ENCODE data around the gene VOPP1. TPM values are rescaled to one million over a fixed set of nuclear protein-coding genes. Genes with fewer than 3 reads are reported as not detected.

The VOPP1 gene
- total and polyA plus RNA-seq, 10 of the 15 experiments (the other 5 are each of a cell fraction or from before 2014, with no cell fraction given), result 32.8 to 206 (median 129) TPM

DNA sequence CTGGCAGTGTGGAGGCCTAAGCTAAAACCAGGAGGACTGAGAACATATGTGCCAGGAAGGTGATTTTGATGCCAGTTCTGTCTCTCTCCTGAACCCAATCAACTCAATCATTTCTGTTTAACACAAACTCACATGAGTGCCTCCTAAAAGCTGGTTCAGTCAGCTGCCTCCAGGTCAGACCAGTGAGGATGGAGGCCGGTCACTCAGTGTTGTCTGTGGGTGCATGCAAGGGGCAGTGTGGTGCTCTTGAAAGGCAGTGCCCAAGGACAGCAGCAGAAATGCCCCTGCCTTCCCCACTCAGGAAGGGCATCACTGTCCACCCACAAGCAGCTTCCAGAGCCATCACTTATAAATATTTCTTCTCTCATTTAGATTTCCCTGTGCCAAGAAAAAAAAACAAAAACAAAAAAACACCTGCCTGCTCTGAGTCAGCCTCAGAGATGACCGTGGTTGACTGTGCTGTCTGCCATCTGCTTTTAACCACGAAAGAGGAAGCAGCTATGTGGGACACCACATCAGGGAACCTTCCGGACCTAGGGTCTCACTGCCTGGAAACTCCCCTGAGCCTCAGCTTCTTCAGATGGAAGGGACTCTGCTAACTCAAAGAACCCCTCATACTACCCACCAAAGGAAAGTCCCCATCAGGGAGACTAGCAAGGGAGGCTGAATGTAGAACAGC lies 39.1 kb downstream of the VOPP1 start (continued):
- TF ChIP-seq, protein P1, sequence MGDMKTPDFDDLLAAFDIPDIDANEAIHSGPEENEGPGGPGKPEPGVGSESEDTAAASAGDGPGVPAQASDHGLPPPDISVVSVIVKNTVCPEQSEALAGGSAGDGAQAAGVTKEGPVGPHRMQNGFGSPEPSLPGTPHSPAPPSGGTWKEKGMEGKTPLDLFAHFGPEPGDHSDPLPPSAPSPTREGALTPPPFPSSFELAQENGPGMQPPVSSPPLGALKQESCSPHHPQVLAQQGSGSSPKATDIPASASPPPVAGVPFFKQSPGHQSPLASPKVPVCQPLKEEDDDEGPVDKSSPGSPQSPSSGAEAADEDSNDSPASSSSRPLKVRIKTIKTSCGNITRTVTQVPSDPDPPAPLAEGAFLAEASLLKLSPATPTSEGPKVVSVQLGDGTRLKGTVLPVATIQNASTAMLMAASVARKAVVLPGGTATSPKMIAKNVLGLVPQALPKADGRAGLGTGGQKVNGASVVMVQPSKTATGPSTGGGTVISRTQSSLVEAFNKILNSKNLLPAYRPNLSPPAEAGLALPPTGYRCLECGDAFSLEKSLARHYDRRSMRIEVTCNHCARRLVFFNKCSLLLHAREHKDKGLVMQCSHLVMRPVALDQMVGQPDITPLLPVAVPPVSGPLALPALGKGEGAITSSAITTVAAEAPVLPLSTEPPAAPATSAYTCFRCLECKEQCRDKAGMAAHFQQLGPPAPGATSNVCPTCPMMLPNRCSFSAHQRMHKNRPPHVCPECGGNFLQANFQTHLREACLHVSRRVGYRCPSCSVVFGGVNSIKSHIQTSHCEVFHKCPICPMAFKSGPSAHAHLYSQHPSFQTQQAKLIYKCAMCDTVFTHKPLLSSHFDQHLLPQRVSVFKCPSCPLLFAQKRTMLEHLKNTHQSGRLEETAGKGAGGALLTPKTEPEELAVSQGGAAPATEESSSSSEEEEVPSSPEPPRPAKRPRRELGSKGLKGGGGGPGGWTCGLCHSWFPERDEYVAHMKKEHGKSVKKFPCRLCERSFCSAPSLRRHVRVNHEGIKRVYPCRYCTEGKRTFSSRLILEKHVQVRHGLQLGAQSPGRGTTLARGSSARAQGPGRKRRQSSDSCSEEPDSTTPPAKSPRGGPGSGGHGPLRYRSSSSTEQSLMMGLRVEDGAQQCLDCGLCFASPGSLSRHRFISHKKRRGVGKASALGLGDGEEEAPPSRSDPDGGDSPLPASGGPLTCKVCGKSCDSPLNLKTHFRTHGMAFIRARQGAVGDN (IDR thresholded peaks at IDR 0.05), result peak; percentile 63; the same call in 1 of the 2 replicates
- TF ChIP-seq YBX1 (IDR thresholded peaks at IDR 0.05), result no peak
- TF ChIP-seq MYB (IDR thresholded peaks at IDR 0.05; ENCODE audit: borderline replicate concordance, low read depth, low read length), result peak; percentile 66; the same call in 1 of the 2 replicates
- no peak for TF ChIP-seq NFYA (IDR thresholded peaks at IDR 0.05; ENCODE audit: borderline replicate concordance, low read depth, low read length)
- no peak for TF ChIP-seq RBBP5 (conservative IDR thresholded peaks at IDR 0.05)
- TF ChIP-seq, protein P2, sequence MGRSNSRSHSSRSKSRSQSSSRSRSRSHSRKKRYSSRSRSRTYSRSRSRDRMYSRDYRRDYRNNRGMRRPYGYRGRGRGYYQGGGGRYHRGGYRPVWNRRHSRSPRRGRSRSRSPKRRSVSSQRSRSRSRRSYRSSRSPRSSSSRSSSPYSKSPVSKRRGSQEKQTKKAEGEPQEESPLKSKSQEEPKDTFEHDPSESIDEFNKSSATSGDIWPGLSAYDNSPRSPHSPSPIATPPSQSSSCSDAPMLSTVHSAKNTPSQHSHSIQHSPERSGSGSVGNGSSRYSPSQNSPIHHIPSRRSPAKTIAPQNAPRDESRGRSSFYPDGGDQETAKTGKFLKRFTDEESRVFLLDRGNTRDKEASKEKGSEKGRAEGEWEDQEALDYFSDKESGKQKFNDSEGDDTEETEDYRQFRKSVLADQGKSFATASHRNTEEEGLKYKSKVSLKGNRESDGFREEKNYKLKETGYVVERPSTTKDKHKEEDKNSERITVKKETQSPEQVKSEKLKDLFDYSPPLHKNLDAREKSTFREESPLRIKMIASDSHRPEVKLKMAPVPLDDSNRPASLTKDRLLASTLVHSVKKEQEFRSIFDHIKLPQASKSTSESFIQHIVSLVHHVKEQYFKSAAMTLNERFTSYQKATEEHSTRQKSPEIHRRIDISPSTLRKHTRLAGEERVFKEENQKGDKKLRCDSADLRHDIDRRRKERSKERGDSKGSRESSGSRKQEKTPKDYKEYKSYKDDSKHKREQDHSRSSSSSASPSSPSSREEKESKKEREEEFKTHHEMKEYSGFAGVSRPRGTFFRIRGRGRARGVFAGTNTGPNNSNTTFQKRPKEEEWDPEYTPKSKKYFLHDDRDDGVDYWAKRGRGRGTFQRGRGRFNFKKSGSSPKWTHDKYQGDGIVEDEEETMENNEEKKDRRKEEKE (IDR thresholded peaks at IDR 0.05), result no peak
- TF ChIP-seq IKZF1 (conservative IDR thresholded peaks at IDR 0.05), result peak; percentile 99
- peak; percentile 87 for TF ChIP-seq MEF2B (IDR thresholded peaks at IDR 0.05; ENCODE audit: partially characterized antibody, poor library complexity, severe bottlenecking)
- TF ChIP-seq EZH2 (IDR thresholded peaks at IDR 0.05; ENCODE audit: borderline replicate concordance, control insufficient read depth, low read depth, low read length), result no peak
- no peak; the same call in 1 of the 2 replicates for TF ChIP-seq ZNF207 (IDR thresholded peaks at IDR 0.05; ENCODE audit: borderline replicate concordance)
- no peak for TF ChIP-seq NR2C2 (IDR thresholded peaks at IDR 0.05; ENCODE audit: borderline replicate concordance, control insufficient read depth, insufficient read length, low read depth)
- TF ChIP-seq SUPT20H (IDR thresholded peaks at IDR 0.05; ENCODE audit: borderline replicate concordance, control insufficient read depth, low read depth, low read length), result no peak
- TF ChIP-seq CEBPB (IDR thresholded peaks at IDR 0.05; ENCODE audit: borderline replicate concordance in 1 of 2, low read depth in 2 of 2, low read length in 2 of 2), result no peak
- TF ChIP-seq, protein P3, sequence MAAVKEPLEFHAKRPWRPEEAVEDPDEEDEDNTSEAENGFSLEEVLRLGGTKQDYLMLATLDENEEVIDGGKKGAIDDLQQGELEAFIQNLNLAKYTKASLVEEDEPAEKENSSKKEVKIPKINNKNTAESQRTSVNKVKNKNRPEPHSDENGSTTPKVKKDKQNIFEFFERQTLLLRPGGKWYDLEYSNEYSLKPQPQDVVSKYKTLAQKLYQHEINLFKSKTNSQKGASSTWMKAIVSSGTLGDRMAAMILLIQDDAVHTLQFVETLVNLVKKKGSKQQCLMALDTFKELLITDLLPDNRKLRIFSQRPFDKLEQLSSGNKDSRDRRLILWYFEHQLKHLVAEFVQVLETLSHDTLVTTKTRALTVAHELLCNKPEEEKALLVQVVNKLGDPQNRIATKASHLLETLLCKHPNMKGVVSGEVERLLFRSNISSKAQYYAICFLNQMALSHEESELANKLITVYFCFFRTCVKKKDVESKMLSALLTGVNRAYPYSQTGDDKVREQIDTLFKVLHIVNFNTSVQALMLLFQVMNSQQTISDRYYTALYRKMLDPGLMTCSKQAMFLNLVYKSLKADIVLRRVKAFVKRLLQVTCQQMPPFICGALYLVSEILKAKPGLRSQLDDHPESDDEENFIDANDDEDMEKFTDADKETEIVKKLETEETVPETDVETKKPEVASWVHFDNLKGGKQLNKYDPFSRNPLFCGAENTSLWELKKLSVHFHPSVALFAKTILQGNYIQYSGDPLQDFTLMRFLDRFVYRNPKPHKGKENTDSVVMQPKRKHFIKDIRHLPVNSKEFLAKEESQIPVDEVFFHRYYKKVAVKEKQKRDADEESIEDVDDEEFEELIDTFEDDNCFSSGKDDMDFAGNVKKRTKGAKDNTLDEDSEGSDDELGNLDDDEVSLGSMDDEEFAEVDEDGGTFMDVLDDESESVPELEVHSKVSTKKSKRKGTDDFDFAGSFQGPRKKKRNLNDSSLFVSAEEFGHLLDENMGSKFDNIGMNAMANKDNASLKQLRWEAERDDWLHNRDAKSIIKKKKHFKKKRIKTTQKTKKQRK (IDR thresholded peaks at IDR 0.05; ENCODE audit: low read depth, low read length), result no peak
- no peak for TF ChIP-seq RFX5 (IDR thresholded peaks at IDR 0.05; ENCODE audit: low read depth, low read length)
- TF ChIP-seq EP300 (IDR thresholded peaks at IDR 0.05; ENCODE audit: borderline replicate concordance in 1 of 2, control insufficient read depth in 1 of 2, low read depth in 2 of 2, low read length in 2 of 2), result peak; percentile 100
- TF ChIP-seq, protein P4, sequence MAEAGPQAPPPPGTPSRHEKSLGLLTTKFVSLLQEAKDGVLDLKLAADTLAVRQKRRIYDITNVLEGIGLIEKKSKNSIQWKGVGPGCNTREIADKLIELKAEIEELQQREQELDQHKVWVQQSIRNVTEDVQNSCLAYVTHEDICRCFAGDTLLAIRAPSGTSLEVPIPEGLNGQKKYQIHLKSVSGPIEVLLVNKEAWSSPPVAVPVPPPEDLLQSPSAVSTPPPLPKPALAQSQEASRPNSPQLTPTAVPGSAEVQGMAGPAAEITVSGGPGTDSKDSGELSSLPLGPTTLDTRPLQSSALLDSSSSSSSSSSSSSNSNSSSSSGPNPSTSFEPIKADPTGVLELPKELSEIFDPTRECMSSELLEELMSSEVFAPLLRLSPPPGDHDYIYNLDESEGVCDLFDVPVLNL (IDR thresholded peaks at IDR 0.05; ENCODE audit: low read depth, low read length), result no peak
